ENCODE measurements around the gene RAB42.

Gene RAB42

DNA sequence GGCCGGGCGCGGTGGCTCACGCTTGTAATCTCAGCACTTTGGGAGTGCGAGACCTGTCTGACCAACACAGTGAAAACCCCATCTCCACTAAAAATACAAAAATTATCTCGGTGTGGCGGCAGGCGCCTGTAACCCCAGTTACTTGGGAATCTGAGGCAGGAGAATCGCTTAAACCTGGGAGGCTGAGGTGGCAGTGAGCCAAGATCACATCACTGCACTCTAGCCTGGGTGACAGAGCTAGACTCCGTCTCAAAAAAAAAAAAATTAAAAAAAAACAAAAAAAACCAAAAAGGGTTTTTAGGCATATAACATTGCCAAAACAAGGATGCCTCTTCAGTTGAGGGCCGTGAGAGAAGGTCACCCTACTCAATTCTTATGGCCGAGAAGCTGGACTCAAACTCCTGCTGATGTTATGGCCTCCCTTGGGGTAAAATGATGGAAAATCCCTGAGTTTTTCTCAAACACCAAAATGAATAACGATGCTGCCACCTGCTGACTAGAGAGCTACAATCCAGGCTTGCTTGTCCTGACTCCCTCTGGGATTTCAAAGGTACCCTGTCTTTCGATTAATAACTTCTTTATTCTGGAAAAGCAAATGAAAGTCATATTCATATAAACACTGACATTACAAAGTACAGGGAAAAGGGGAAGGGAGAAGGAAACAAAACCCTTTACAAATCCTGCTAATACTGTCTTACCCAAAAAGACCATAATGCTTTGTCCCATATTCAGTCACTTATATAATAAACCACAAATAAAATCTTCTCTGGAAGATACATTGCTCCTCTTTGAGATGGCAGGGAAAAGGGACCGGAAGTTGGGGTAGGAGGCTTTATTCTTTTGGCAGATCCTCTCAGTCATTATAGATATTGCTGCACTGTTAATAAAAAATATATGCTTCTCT, 10.7 kb downstream of the RAB42 start:
- TF ChIP-seq SPI1 (IDR thresholded peaks at IDR 0.05; ENCODE audit: low read depth, low read length) (no peak), POLR2AphosphoS5 (IDR thresholded peaks at IDR 0.05; ENCODE audit: low read depth, low read length) (no peak), PAX5 (IDR thresholded peaks at IDR 0.05; ENCODE audit: insufficient read depth, low read length, severe bottlenecking) (no peak), POLR2A (IDR thresholded peaks at IDR 0.05; ENCODE audit: low read depth, low read length) (no peak), POU2F2 (IDR thresholded peaks at IDR 0.05; ENCODE audit: low read depth, low read length) (no peak), TAF1 (IDR thresholded peaks at IDR 0.05; ENCODE audit: low read depth, low read length) (no peak)
- DNase-seq (ENCODE audit: insufficient read length, low spot score) (no peak), FAIRE-seq (peak; percentile 33)

DNA sequence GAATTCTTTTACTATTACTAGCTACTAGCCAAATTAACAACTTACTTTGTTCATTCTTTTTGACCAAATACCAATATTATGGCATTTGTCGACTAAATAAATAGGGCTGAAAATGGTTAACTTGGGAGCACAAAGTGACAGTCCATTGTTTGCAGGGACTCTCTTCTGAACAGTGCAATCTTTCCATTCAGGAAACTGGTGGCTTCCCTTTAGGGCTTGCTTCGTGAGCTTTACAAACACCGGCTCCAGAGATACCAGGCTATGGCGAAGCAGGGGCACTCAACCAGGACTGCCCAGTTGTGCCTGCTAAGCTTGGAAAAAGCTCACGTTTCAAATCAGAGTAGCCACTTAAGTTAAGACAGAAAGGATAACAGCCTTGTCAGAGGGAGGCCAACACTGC, 12.3 kb downstream of the RAB42 start:
- no peak for FAIRE-seq
- TF ChIP-seq POLR2A (IDR thresholded peaks at IDR 0.05; ENCODE audit: low read depth, low read length) (no peak), POLR2AphosphoS5 (IDR thresholded peaks at IDR 0.05; ENCODE audit: low read depth, low read length) (no peak), SPI1 (IDR thresholded peaks at IDR 0.05; ENCODE audit: low read depth, low read length) (no peak), POU2F2 (IDR thresholded peaks at IDR 0.05; ENCODE audit: low read depth, low read length) (no peak), TAF1 (IDR thresholded peaks at IDR 0.05; ENCODE audit: low read depth, low read length) (no peak), PAX5 (IDR thresholded peaks at IDR 0.05; ENCODE audit: insufficient read depth, low read length, severe bottlenecking) (no peak)

DNA sequence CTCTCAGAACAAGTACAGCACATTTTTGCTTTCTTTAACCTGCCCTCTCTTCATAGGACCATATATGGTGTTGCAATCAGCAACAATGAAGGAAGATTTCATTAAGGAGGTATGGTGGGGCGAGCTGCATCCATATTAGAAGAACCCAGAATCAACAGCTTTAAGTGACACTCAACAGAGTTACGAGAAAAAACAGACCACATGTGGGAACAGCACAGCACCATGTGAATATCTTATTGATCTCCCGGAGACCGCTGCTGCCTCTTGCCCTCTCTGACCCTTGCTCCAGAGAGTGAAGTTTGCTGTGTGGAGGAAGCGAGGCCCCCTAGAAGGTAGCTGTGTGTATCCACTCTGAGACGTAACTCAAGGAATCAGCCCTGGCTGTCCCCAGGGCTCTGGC, 12.9 kb downstream of the RAB42 start:
- FAIRE-seq (no peak), DNase-seq (ENCODE audit: insufficient read length, low spot score) (no peak)
- TF ChIP-seq SPI1 (IDR thresholded peaks at IDR 0.05; ENCODE audit: low read depth, low read length) (no peak), POLR2AphosphoS5 (IDR thresholded peaks at IDR 0.05; ENCODE audit: low read depth, low read length) (no peak), PAX5 (IDR thresholded peaks at IDR 0.05; ENCODE audit: insufficient read depth, low read length, severe bottlenecking) (no peak), POU2F2 (IDR thresholded peaks at IDR 0.05; ENCODE audit: low read depth, low read length) (no peak), POLR2A (IDR thresholded peaks at IDR 0.05; ENCODE audit: low read depth, low read length) (no peak), TAF1 (IDR thresholded peaks at IDR 0.05; ENCODE audit: low read depth, low read length) (no peak)

More for the DNA sequence above, 12.3 kb downstream of the RAB42 start:
- DNase-seq (ENCODE audit: insufficient read length, low spot score), result no peak

DNA sequence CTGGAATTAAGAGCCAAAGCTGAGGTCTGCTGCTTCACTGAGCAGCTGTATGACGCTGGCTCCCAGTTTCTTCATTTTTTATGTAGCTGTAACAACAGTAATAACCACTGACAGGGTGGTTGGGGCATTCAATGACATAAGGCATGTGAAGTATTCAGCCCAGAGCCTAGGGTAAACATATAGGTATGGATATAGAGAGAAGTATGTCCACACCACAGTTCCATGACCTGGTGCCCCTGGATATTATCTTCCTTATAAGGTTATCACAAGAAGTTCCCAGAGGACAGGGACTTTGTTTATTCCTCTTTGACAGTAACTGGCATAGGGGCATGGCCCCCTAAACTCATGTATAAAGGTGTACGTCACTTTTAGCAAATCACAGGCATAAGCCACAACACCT, 14.7 kb downstream of the RAB42 start:
- FAIRE-seq, result no peak
- TF ChIP-seq TAF1 (IDR thresholded peaks at IDR 0.05; ENCODE audit: low read depth, low read length) (no peak), SPI1 (IDR thresholded peaks at IDR 0.05; ENCODE audit: low read depth, low read length) (no peak), POLR2AphosphoS5 (IDR thresholded peaks at IDR 0.05; ENCODE audit: low read depth, low read length) (no peak), PAX5 (IDR thresholded peaks at IDR 0.05; ENCODE audit: insufficient read depth, low read length, severe bottlenecking) (no peak), POU2F2 (IDR thresholded peaks at IDR 0.05; ENCODE audit: low read depth, low read length) (no peak), POLR2A (IDR thresholded peaks at IDR 0.05; ENCODE audit: low read depth, low read length) (no peak)
- no peak for DNase-seq (ENCODE audit: insufficient read length, low spot score)

DNA sequence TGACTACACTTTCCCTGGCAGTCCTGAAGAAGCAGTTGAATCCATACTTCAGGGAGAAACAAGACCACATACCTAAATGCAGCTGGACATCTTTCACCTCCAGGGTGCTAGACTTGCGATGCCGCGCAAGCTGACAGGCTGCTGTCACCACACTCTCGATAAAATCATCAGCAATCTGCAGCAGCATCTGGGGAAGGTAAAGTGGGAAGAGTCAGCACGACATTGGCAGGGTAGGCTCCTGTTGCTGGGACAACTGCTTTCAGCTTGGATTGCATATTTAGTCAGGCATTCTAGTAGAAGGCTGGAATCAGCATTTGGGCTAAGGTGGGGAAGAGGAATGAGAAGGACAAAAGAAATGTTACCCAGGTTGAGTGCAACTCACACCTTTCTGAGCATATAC, 21.1 kb downstream of the RAB42 start:
- no peak for TF ChIP-seq TAF1 (IDR thresholded peaks at IDR 0.05; ENCODE audit: low read depth, low read length)
- TF ChIP-seq PAX5 (IDR thresholded peaks at IDR 0.05; ENCODE audit: insufficient read depth, low read length, severe bottlenecking), result no peak
- no peak for TF ChIP-seq POU2F2 (IDR thresholded peaks at IDR 0.05; ENCODE audit: low read depth, low read length)
- TF ChIP-seq POLR2A (IDR thresholded peaks at IDR 0.05; ENCODE audit: low read depth, low read length), result no peak
- no peak for TF ChIP-seq SPI1 (IDR thresholded peaks at IDR 0.05; ENCODE audit: low read depth, low read length)
- TF ChIP-seq POLR2AphosphoS5 (IDR thresholded peaks at IDR 0.05; ENCODE audit: low read depth, low read length), result no peak
- FAIRE-seq, result no peak

DNA sequence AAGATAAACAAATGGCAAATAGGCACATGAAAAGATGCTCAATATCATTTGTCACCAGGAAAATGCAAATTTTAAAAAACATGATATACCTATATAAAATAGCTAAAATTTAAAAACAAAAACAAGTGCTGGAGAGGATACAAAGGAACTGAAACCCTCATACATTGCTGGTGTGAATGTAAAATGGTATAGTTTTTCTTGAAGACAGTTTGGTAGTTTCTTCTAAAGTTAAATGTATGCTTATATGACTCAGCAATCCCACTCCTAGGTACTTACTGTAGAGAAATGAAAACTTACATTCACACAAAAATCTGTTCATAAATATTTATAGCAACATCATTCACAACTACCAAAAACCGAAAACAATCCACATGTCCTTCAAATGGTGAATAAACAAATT, 39.6 kb downstream of the RAB42 start:
- peak; percentile 5 for FAIRE-seq
- TF ChIP-seq POLR2AphosphoS5 (IDR thresholded peaks at IDR 0.05; ENCODE audit: low read depth, low read length), result no peak
- no peak for TF ChIP-seq TAF1 (IDR thresholded peaks at IDR 0.05; ENCODE audit: low read depth, low read length)
- no peak for TF ChIP-seq POU2F2 (IDR thresholded peaks at IDR 0.05; ENCODE audit: low read depth, low read length)
- TF ChIP-seq SPI1 (IDR thresholded peaks at IDR 0.05; ENCODE audit: low read depth, low read length), result peak; percentile 88
- no peak for TF ChIP-seq POLR2A (IDR thresholded peaks at IDR 0.05; ENCODE audit: low read depth, low read length)
- no peak for DNase-seq (ENCODE audit: insufficient read length, low spot score)

More for the DNA sequence above, 21.1 kb downstream of the RAB42 start:
- DNase-seq (ENCODE audit: insufficient read length, low spot score), result no peak

DNA sequence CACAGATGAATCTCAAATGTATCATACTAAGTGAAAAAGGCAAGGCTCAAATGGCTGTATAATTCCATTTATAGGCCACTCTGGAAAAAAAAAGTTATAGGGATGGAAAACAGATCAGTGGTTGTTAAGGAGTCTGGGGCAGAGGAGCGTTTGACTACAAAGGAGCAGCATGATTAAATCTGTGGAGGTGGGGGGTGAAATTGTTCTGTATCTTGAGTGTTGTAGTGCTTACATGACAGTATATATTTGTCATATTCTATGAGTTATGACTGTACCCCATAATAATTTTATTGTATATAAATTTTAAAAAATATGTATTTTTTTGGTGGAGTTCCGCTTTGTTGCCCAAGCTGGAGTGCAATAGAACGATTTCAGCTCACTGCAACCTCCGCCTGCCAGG, 40.5 kb downstream of the RAB42 start:
- TF ChIP-seq PAX5 (IDR thresholded peaks at IDR 0.05; ENCODE audit: insufficient read depth, low read length, severe bottlenecking) (no peak), POU2F2 (IDR thresholded peaks at IDR 0.05; ENCODE audit: low read depth, low read length) (no peak), POLR2A (IDR thresholded peaks at IDR 0.05; ENCODE audit: low read depth, low read length) (no peak), SPI1 (IDR thresholded peaks at IDR 0.05; ENCODE audit: low read depth, low read length) (no peak)
- FAIRE-seq (no peak), DNase-seq (ENCODE audit: insufficient read length, low spot score) (no peak)

DNA sequence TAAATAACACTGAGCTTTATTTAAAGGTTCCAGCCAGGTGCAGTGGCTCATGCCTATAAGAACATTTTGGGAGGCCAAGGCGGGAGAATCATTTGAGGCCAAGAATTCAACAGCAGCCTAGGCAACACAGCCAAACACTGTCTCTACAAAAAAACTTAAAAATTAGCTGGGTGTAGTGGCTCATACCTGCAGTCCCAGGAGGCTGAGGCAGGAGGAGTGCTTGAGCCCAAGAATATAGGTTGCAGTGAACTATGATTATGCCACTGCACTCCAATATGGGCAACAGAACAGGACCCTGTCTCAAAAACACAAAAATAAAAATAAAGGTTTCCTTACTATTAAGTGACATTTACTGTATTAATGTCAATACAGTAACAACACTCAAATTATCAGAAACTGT, 48.7 kb downstream of the RAB42 start:
- no peak for FAIRE-seq
- TF ChIP-seq POU2F2 (IDR thresholded peaks at IDR 0.05; ENCODE audit: low read depth, low read length) (no peak), SPI1 (IDR thresholded peaks at IDR 0.05; ENCODE audit: low read depth, low read length) (no peak), PAX5 (IDR thresholded peaks at IDR 0.05; ENCODE audit: insufficient read depth, low read length, severe bottlenecking) (no peak), POLR2AphosphoS5 (IDR thresholded peaks at IDR 0.05; ENCODE audit: low read depth, low read length) (no peak), TAF1 (IDR thresholded peaks at IDR 0.05; ENCODE audit: low read depth, low read length) (no peak), POLR2A (IDR thresholded peaks at IDR 0.05; ENCODE audit: low read depth, low read length) (no peak)
- no peak for DNase-seq (ENCODE audit: insufficient read length, low spot score)

DNA sequence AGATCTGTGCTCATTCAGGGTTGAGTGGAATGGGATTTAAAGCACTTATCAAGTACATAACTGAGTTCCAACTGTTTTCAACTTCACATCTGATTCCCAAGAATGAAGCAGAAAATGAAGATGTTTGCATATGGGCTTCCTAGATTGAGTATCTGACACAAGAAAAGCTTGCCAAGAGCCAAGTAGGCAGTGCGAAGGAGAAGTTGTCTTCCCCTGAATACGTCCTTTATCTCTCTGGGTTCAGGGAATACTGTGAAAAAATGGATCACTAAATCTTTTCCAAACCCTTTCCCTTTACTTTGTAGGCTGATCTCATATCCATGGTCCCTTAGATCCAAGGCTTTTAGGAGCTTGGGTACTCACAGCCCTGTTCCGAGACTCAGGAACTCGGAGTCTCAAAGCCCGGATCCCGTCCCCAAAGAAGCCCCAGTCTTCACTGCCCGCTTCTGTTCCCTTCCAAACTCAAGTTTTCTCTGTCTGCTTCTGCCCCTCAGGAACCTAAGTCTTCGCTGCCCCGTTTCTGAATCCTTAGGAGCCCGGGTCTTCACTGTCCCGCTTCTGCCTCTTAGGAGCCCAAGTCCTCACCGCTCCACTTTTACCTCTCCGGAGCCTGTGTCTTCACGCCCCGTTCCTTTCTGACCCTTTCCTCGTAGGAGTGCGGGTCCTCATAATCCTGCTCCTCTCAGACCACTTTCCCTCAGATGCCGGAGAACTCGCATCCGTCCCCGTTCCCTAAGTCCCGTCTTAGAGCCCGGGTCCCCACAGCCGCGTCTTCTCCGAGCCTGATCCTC, 50.2 kb downstream of the RAB42 start:
- TF ChIP-seq POLR2A (IDR thresholded peaks at IDR 0.05; ENCODE audit: low read depth, low read length) (no peak), SPI1 (IDR thresholded peaks at IDR 0.05; ENCODE audit: low read depth, low read length) (no peak)
- FAIRE-seq, result no peak
- DNase-seq (ENCODE audit: insufficient read length, low spot score), result no peak

Measured in GM12891 (cell line).